Stimulated activated CD4-positive, alpha-beta T cell treated with anti-CD3 and anti-CD28 coated beads, Interleukin-1b, Interleukin-23, amount 100 ng/mL, for 24 hours (primary cell): Measurements from ENCODE around the gene XRN2.
"Not testable (repeated sequence)": the region's sequence is repeated elsewhere in the genome, so short reads cannot be mapped to it uniquely, and the experiment has no call there.

Source experiments
- DNase-seq, 4 experiments: peaks; one replicate each; pipeline ENCODE4 v3.0.0-alpha.2; 2020; ENCODE audit warnings: low read depth in 4 of 4, low spot score in 1 of 4

The XRN2 gene

DNA sequence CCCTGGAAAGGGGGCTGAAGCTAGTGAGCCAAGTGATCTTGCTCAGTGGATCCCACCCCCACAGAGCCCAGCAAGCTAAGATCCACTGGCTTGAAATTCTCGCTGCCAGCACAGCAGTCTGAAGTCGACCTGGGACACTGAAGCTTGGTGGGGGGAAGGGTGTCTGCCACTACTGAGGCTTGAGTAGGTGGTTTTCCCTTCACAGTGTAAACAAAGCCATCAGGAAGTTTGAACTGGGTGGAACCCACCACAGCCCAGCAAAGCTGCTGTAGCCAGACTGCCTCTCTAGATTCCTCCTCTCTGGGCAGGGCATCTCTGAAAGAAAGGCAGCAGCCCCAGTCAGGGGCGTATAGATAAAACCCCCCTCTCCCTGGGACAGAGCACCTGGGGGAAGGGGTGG lies 110.9 kb downstream of the XRN2 start:
- not testable (repeated sequence) for DNase-seq

DNA sequence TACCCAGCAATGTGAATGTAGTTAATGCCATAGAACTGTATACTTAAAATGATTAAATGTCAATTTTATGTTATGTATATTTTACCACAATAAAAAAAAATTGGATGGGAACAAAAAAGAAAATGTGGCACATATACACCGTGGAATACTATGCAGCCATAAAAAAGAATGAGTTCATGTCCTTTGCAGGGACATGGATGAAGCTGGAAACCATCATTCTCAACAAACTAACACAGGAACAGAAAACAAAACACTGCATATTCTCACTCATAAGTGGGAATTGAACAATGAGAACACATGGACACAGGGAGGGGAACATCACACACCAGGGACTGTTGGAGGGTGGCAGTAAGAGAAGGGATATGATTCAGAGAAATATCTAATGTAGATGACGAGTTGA lies 116.0 kb downstream of the XRN2 start:
- not testable (repeated sequence) for DNase-seq

DNA sequence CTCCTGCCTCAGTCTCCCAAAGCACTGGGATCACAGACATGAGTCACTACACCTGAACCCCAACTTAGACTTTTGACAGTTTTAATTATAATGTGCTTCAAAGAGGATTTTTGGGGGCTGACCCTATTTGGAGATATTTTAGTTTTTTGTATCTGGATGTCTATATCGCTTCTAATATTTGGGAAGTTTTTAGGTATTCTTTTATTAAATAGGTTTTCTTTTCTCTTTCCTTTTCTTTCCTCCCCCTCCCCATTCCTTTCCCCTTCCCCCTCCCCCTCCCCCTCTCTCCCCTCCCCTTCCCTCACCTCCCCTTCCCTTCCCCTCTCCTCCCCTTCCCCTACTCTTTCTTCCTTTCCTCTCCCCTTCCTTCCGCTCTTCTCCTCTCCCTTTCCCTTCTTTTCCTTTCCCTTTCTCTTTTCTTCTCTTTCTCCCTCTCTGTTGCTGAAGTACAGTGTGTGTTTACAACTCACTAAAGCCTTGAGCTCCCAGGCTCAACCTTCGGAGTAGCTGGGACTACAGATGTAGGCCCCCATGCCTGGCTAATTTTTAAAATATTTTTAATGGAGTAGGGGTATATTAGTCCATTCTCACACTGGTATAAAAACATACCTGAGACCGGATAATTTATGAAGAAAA lies 118.6 kb downstream of the XRN2 start:
- DNase-seq = no peak

DNA sequence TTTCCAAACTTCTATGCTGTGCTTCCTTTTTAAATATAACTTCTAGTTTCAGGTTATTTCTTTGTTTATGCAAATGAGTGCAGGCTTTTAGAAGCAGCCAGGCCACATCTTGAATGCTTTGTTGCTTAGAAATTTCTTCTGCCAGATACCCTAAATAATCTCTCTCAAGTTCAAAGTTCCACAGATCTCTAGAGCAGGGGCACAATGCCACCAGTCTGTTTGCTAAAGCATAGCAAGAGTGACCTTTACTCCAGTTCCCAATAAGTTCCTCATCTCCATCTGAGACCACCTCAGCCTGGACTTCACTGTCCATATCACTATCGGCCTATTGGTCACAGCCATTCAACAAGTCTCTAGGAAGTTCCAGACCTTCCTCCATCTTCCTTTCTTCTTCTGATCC lies 120.6 kb downstream of the XRN2 start:
- not testable (repeated sequence) for DNase-seq

DNA sequence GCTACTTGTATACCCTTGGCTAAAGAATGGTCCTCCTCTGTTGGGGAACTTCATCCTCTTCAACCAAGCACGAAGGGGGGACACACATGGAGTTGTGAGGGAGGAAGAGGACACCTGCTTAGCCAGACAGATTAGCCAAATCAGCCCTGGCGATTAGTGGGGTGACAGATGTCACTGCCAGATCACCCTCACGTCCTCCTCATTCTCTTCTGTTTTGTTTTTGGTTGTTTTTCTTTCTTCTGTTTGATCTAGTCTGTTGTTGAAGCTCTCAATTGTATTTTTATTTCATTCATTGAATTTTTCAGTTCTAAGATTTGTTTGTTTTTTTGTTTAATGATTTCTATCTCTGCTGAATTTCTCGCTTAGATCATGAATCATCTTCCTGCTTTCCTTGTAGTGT lies 121.7 kb downstream of the XRN2 start:
- DNase-seq = no peak

DNA sequence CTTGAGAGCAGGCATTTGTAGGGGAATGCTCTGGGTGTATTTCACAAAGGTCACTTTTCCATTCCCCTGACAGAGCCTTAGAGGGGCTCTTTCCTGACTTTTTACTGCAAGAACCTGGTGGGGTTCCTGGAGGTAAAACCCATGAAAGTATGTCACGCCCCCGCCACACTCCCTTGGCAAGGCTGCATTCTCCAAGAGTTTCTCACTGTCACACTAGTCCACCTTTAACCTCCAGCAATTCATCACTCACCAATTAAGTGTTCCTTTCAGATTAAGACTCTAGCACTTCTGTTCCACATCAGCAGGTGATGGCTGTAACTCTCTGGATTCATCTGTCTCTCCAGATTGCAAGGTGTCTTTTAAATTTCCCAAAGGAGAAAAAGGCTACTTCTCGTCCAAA lies 126.9 kb downstream of the XRN2 start:
- no peak for DNase-seq

DNA sequence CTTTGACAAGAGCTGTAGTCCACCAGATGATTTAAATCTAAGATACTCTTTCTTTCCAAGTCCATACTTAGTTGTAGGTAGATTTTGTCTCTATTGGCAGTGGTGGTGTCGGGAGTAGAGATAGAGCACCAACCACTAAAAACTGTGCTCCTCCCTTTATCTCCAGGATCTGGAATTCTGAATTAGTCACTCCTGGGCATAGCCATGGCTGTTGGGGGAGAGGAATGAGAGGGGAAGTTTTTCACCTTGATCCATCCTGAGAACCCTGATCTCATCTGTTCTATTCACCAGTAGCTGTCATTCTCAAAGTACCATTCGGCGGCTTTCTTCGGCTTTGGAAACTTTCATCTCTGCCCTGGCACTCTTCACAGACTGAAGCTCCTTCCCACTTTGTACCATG lies 129.8 kb downstream of the XRN2 start:
- no peak for DNase-seq

DNA sequence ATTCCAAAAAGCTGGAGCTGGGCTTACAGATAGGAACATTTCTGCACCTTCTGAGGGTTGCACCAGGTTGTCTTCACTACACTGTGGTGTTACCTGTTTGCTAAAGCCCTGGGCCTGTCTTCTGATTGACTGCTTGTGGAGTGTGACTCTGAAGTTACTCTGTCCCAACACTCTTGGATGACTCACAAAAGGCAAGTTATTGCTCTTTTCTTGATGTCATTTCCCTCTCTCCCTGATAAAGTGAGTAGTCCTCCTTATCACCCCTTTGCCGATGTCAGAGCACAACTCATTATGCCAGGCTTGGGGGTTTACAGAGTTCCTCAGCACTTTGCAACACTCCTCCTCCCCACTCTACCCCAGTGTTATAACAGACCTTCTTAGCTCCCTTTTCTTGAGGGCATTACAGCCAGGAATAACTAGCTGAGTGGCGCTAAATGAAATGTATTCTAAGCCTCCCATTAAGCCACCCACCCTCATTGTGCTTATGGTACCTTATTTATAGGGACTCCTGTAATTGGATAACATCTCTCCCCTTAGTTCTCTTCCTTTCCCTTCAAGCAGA lies 130.3 kb downstream of the XRN2 start:
- DNase-seq = no peak

DNA sequence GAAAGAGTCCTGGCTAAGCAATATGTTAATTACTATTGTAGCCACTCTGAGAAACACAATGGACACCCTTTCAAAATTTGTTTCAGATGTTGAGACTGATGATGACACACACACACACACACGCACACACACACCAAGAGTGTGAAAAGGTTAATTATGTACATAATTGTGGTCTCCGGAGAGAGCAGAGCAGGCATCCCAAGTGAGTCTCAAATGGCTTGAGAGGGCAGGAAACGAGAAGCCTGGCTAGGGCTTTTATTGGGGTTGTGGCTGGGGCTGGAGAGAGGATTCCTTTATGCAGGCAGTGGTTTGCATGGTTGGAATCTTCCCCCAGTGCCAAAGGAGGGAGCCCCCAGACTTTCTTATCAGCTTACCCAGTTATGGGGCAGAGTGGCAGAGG lies 132.4 kb downstream of the XRN2 start:
- no peak for DNase-seq

DNA sequence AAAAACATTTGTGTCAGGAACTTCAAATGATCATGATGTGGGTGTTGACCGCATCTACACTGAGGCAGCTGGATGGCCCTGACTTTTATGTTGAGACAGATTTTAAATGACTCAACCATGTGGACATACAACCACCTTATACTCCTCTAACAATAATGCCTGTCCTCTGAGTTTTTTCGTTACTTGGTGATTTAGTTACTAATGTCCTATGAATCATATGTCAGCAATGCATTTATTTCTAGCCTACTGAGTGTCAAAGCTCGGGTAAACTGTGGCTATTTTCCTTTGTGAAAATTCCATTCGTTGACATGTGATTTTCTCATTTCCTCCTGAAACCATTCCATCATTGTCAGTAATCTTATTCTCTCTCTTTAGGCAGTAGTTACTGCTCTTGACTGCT lies 133.1 kb downstream of the XRN2 start:
- no peak for DNase-seq

DNA sequence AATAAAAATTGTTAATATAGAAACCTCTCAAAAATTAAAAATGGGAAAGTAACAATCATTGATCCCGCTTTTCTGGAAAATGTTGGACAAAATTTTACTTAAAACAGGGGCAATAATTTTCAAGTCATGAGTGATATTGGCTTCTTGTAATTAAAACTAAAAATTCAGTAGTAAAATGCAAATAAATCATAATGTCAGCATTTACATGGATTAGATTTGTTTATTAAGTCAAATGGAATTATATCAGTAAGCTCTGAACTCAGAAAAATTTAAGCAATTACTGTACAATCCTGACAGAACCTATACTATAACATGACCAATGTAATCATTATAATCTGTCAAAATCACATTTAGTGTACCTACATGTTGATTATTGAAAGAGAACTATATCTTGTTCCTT lies 134.1 kb downstream of the XRN2 start:
- no peak for DNase-seq

DNA sequence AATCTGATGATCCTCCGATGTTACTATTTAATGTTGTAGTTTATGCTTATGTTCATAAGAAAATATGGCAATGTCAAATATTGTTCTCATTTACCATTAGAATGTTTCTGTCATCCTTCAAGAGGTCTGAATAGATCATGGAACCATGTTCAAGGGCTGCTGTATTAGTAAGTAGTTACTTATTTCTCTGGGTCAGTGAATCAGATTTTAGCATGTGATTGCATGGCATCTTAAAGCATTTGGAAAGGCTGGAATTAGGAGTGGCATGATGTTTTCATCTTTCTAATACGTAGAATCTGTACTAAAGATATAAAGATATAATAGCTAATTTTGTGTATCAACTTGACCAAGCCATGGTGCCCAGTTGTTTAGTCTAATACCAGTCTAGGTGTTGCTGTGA lies 134.7 kb downstream of the XRN2 start:
- DNase-seq = no peak
